GM19397 (cell line): ENCODE results near the gene BEST1.
"Not testable (repeated sequence)": the region's sequence is repeated elsewhere in the genome, so short reads cannot be mapped to it uniquely, and the experiment has no call there.

Source experiments
- ATAC-seq: cut with Tn5 transposase; IDR thresholded peaks from one replicate; pipeline ENCODE4 v1.9.1; 2021; ENCODE audit warnings: mild to moderate bottlenecking, moderate library complexity; ENCODE audit not compliant: unreplicated experiment

BEST1 gene

GRCh38 chr11:61946894-61947293, 3.3 kb upstream of the BEST1 start:
- no peak for ATAC-seq

- ATAC-seq, result no peak
These were observed 2.5 kb upstream of the BEST1 start for GRCh38 chr11:61947486-61948210.

GRCh38 chr11:61948505-61948904, 1.6 kb upstream of the BEST1 start:
- no peak for ATAC-seq

GRCh38 chr11:61949169-61950034, 749 bp upstream of the BEST1 start:
- ATAC-seq, result no peak

- ATAC-seq, result no peak
These were observed 1.5 kb downstream of the BEST1 start for GRCh38 chr11:61951484-61952135.

- ATAC-seq, result no peak
These were observed 2.7 kb downstream of the BEST1 start for GRCh38 chr11:61952882-61953281.

- ATAC-seq, result not testable (repeated sequence)
These were observed 3.5 kb downstream of the BEST1 start for GRCh38 chr11:61953632-61954031.

- ATAC-seq, result no peak
These were observed 4.1 kb downstream of the BEST1 start for GRCh38 chr11:61954106-61954850.

GRCh38 chr11:61954851-61955421, 4.8 kb downstream of the BEST1 start:
- ATAC-seq, result no peak

GRCh38 chr11:61955422-61956135, 5.4 kb downstream of the BEST1 start:
- no peak for ATAC-seq

GRCh38 chr11:61956191-61957020, 6.3 kb downstream of the BEST1 start:
- ATAC-seq, result no peak

- ATAC-seq, result no peak
These were observed 7.0 kb downstream of the BEST1 start for GRCh38 chr11:61957021-61957770.

GRCh38 chr11:61958590-61958989, 8.4 kb downstream of the BEST1 start:
- ATAC-seq, result no peak

- ATAC-seq, result no peak
These were observed 9.0 kb downstream of the BEST1 start for GRCh38 chr11:61959114-61959513.

- no peak for ATAC-seq
These were observed 9.5 kb downstream of the BEST1 start for GRCh38 chr11:61959678-61960077.

- no peak for ATAC-seq
These were observed 10.4 kb downstream of the BEST1 start for GRCh38 chr11:61960532-61960931.

- ATAC-seq, result no peak
These were observed 11.5 kb downstream of the BEST1 start for GRCh38 chr11:61961570-61962212.
